SK-N-SH treated with all-trans-retinoic acid at 6 μM for 48 hours (cell line): ENCODE results near the gene RBM6.

Experiments
- ATAC-seq: fragments of 200-7000 bp; cut with Tn5 transposase; 3 replicates; pipeline ENCODE4 v1.9.1; 2020; ENCODE audit warnings: mild to moderate bottlenecking, moderate library complexity
- ARNTL ChIP-seq: fragments of 450-650 bp; formaldehyde crosslinking; IDR thresholded peaks from 2 replicates; pipeline ENCODE4 v1.5.0; 2020; ENCODE audit warnings: low read depth, mild to moderate bottlenecking, moderate library complexity, borderline replicate concordance
- BACH2 ChIP-seq: fragments of 250-450 bp; sonication (Bioruptor Pico); IDR thresholded peaks from 2 replicates; pipeline ENCODE4 v1.9.0; 2021; ENCODE audit warnings: mild to moderate bottlenecking, borderline replicate concordance
- CREB5 ChIP-seq: fragments of 250-450 bp; sonication (Bioruptor Pico); IDR thresholded peaks from 2 replicates; pipeline ENCODE4 v1.5.1; 2020; ENCODE audit warnings: low read depth, mild to moderate bottlenecking, moderate library complexity
- CSDC2 ChIP-seq: fragments of 250-450 bp; sonication (Bioruptor Pico); IDR thresholded peaks from 2 replicates; pipeline ENCODE4 v1.5.0; 2020; ENCODE audit warnings: mild to moderate bottlenecking, moderate library complexity
- CSRNP3 ChIP-seq: fragments of 250-450 bp; sonication (Bioruptor Pico); IDR thresholded peaks from 2 replicates; pipeline ENCODE4 v1.5.1; 2021; ENCODE audit warnings: mild to moderate bottlenecking, moderate library complexity
- GLIS3 ChIP-seq: fragments of 250-450 bp; sonication (Bioruptor Pico); IDR thresholded peaks from 2 replicates; pipeline ENCODE4 v1.5.0; 2020; ENCODE audit warnings: mild to moderate bottlenecking, moderate library complexity
- ISL1 ChIP-seq: fragments of 250-450 bp; sonication (Bioruptor Pico); IDR thresholded peaks from 2 replicates; pipeline ENCODE4 v2.1.2; 2022; ENCODE audit warnings: mild to moderate bottlenecking, moderate library complexity
- OSR1 ChIP-seq: fragments of 250-450 bp; sonication (Bioruptor Pico); IDR thresholded peaks from 2 replicates; pipeline ENCODE4 v1.8.0; 2022; ENCODE audit warnings: moderate library complexity, mild to moderate bottlenecking, inconsistent platforms
- POU6F1 ChIP-seq: fragments of 250-450 bp; sonication (Bioruptor Pico); IDR thresholded peaks from 2 replicates; pipeline ENCODE4 v1.8.0; 2021; ENCODE audit warnings: low read depth, mild to moderate bottlenecking, moderate library complexity, borderline replicate concordance
- PPARA ChIP-seq: fragments of 250-450 bp; sonication (Bioruptor Pico); IDR thresholded peaks from 2 replicates; pipeline ENCODE4 v1.5.0; 2020; ENCODE audit warnings: mild to moderate bottlenecking, borderline replicate concordance
- RARB ChIP-seq: fragments of 250-450 bp; sonication (Bioruptor Pico); IDR thresholded peaks from 2 replicates; pipeline ENCODE4 v1.8.0; 2021; ENCODE audit warnings: mild to moderate bottlenecking, moderate library complexity
- SNAI2 ChIP-seq: fragments of 250-450 bp; sonication (Bioruptor Pico); IDR thresholded peaks from 2 replicates; pipeline ENCODE4 v1.5.0; 2020; ENCODE audit warnings: mild to moderate bottlenecking, moderate library complexity
- TCF4 ChIP-seq: fragments of 250-450 bp; sonication (Bioruptor Pico); IDR thresholded peaks from 2 replicates; pipeline ENCODE4 v1.8.0; 2021; ENCODE audit warnings: mild to moderate bottlenecking, moderate library complexity, borderline replicate concordance
- TOX ChIP-seq: fragments of 250-450 bp; sonication (Bioruptor Pico); IDR thresholded peaks from 2 replicates; pipeline ENCODE4 v1.8.0; 2021; ENCODE audit warnings: mild to moderate bottlenecking, moderate library complexity, borderline replicate concordance
- TSHZ2 ChIP-seq: fragments of 250-450 bp; sonication (Bioruptor Pico); IDR thresholded peaks from 2 replicates; pipeline ENCODE4 v1.5.0; 2020; ENCODE audit warnings: mild to moderate bottlenecking, moderate library complexity
- ZFP3 ChIP-seq: fragments of 250-450 bp; sonication (Bioruptor Pico); IDR thresholded peaks from 2 replicates; pipeline ENCODE4 v1.5.0; 2020; ENCODE audit warnings: mild to moderate bottlenecking, moderate library complexity
- ZNF565 ChIP-seq: fragments of 450-650 bp; formaldehyde crosslinking; conservative IDR thresholded peaks from 2 replicates; pipeline ENCODE4 v1.5.0; 2020; ENCODE audit warnings: low read depth, mild to moderate bottlenecking, moderate library complexity
- ZNF70 ChIP-seq: fragments of 450-650 bp; formaldehyde crosslinking; IDR thresholded peaks from 2 replicates; pipeline ENCODE4 v1.5.0; 2020; ENCODE audit warnings: mild to moderate bottlenecking, moderate library complexity
- ZNF8 ChIP-seq: fragments of 450-650 bp; formaldehyde crosslinking; IDR thresholded peaks from 2 replicates; pipeline ENCODE4 v1.5.0; 2020; ENCODE audit warnings: mild to moderate bottlenecking, moderate library complexity

RBM6 gene

GRCh38 chr3:49972656-49973055, 32.7 kb downstream of the RBM6 start (continued):
- no peak for TF ChIP-seq TSHZ2 (CRISPR knock-in tag)
- TF ChIP-seq, all 23 proteins: peak for 0

GRCh38 chr3:49976942-49977341, 37.0 kb downstream of the RBM6 start:
- TF ChIP-seq TSHZ2 (CRISPR knock-in tag) = no peak
- TF ChIP-seq OSR1 = no peak
- TF ChIP-seq ZNF565 (CRISPR knock-in tag) = no peak
- no peak for TF ChIP-seq ARNTL (CRISPR knock-in tag)
- TF ChIP-seq TOX = no peak
- TF ChIP-seq CSDC2 (CRISPR knock-in tag) = no peak
- TF ChIP-seq ISL1 = no peak

GRCh38 chr3:49984394-49984793, 44.4 kb downstream of the RBM6 start:
- TF ChIP-seq TCF4 (CRISPR knock-in tag) (no peak), TSHZ2 (CRISPR knock-in tag) (no peak), CREB5 (CRISPR knock-in tag) (no peak), GLIS3 (CRISPR knock-in tag) (no peak), ZNF70 (CRISPR knock-in tag) (no peak), CSRNP3 (no peak), ISL1 (no peak), SNAI2 (CRISPR knock-in tag) (no peak), RARB (CRISPR knock-in tag) (no peak)
- ATAC-seq = no peak

More at GRCh38 chr3:49976942-49977341, 37.0 kb downstream of the RBM6 start:
- ATAC-seq = no peak

GRCh38 chr3:49992326-49992725, 52.4 kb downstream of the RBM6 start:
- TF ChIP-seq GLIS3 (CRISPR knock-in tag) (no peak), CSRNP3 (no peak), ISL1 (no peak), BACH2 (no peak), ZNF8 (CRISPR knock-in tag) (no peak), SNAI2 (CRISPR knock-in tag) (no peak), CSDC2 (CRISPR knock-in tag) (no peak), OSR1 (no peak), CREB5 (CRISPR knock-in tag) (no peak), PPARA (no peak), ZFP3 (CRISPR knock-in tag) (no peak), RARB (CRISPR knock-in tag) (no peak), ZNF70 (CRISPR knock-in tag) (no peak), POU6F1 (CRISPR knock-in tag) (no peak)
- no peak for ATAC-seq
